ENCODE results near the gene FEZF2. TPM values are rescaled to one million over a fixed set of nuclear protein-coding genes. Genes with fewer than 3 reads are reported as not detected.

The FEZF2 gene
- polyA plus RNA-seq, 1 experiment = not detected

DNA sequence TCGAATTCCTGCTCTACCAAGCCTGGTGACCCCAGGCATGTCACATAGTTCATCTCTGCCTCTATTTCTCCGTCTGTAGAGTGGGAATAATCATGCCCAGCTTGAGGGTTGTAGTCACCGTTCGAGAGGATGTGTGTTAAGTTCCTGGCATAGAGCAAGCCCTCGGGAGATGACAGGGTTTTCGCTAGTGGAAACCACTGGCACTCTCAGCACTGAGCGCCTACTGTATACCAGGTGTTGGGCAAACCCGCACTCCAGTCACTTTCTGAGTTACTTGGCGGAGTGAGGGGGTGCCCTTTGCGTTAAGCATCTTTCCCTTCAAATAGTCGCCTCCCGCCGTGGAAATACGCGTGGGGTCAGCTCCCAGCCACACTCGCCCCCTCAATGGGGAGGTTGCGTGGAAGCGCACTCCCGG, 5.1 kb downstream of the FEZF2 start:
- peaks cover 3% of the 10 kb centered on the region; the same call in 1 of the 2 replicates for H3K9me3 ChIP-seq (ENCODE audit: control insufficient read depth, insufficient read depth, low read length)
- H3K4me3 ChIP-seq (ENCODE audit: low read depth, low read length) = no peak overlapping the region
- H3K27ac ChIP-seq (ENCODE audit: low read depth, low read length) = no peak overlapping the region
- no peak for TF ChIP-seq CTCF (IDR thresholded peaks at IDR 0.05; ENCODE audit: low read depth, low read length)
- ChIA-PET POLR2A (no interaction called here), CTCF (no interaction called here)
- H3K27me3 ChIP-seq (ENCODE audit: control insufficient read depth, insufficient read depth, low read length) = peaks cover 77% of the 10 kb centered on the region
- no peak for DNase-seq (ENCODE audit: low read depth, low spot score)

DNA sequence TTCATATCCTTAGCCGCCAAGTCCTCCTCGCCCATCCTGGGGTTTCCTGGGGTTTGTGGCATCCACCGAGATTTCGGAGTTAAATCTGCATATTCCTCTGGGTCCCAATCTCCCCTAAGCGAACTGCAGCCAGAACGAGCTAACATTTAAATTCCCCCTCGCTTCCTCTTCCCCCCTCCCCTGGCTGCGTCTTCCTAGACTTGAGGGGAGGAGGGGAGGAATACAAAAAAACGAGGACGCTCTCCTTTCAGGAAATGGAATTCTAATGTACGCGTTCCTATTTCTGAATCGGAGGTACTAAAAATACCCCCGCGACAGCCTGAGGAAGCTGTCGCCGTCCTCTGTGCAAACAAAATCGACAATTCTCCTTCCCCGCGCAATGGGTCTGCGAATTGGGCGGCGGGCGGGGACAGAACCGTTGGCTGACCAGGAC, 5.6 kb downstream of the FEZF2 start:
- ChIA-PET POLR2A (no interaction called here), CTCF (no interaction called here)
- TF ChIP-seq CTCF (IDR thresholded peaks at IDR 0.05; ENCODE audit: low read depth, low read length) = no peak
- peaks cover 3% of the 10 kb centered on the region; the same call in 1 of the 2 replicates for H3K9me3 ChIP-seq (ENCODE audit: control insufficient read depth, insufficient read depth, low read length)
- no peak overlapping the region for H3K27ac ChIP-seq (ENCODE audit: low read depth, low read length)
- DNase-seq (ENCODE audit: low read depth, low spot score) = no peak
- H3K4me3 ChIP-seq (ENCODE audit: low read depth, low read length) = no peak overlapping the region
- peaks cover 72% of the 10 kb centered on the region for H3K27me3 ChIP-seq (ENCODE audit: control insufficient read depth, insufficient read depth, low read length)

DNA sequence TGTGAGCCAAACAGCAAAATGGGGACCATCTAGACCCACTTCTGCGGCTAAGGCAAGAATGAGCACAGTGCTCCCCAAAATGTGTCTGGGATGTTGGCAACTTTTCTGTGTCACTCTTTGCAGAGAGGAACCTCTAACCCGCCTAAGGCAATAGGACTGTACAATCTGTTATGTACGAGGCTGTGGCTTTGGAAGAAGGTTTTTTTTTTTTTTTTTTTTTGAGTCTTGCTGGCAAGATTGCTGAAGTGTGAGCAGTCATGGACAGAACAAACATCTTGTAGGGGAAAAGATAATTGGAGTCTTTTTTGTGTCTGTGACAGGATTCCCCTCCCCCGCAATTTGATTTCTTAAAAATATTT, 7.2 kb downstream of the FEZF2 start:
- DNase-seq (ENCODE audit: low read depth, low spot score) = no peak
- CTCF ChIA-PET = no interaction called here
- POLR2A ChIA-PET = no interaction called here
- Histone ChIP-seq H3K27ac (ENCODE audit: low read depth, low read length) (no peak overlapping the region), H3K9me3 (ENCODE audit: control insufficient read depth, insufficient read depth, low read length) (no peaks in the 10 kb centered on the region; the same call in 1 of the 2 replicates), H3K27me3 (ENCODE audit: control insufficient read depth, insufficient read depth, low read length) (peaks cover 56% of the 10 kb centered on the region), H3K4me3 (ENCODE audit: low read depth, low read length) (no peak overlapping the region)
- no peak for TF ChIP-seq CTCF (IDR thresholded peaks at IDR 0.05; ENCODE audit: low read depth, low read length)

DNA sequence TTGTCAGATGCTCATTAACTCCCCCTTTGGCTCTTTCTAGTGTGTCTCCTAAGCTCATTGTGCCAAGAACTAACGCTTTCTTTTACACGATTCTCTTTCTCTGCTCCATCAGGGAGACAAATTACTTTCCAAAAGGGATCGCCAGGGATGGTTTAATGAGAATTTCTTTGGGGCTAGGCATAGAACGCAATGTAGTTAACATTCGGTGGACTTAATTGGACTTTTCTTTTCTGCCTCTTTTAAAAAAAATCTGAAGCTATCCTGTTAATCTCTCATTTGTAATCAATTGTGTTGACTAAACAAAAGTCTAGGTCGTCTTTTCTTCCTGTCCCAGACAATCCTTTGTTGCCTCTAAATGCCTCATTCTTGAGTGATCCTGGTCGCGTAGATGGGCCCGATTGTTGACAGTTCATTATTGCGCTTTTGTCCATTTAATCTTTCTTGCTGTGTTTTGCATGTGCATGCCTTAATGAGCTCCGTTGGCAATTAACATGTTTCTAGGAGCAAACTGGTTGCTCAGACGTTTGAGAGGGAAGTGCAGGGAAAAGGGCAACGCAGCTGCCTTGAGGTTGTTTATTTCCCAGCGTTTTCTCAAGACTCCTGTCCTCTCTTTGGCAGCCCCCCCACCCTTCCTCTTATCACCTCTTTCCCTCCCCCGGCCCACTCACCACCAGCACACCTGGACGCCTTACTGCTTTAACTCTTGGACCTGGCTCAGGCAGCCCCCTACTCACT, 7.8 kb downstream of the FEZF2 start:
- peaks cover 51% of the 10 kb centered on the region for H3K27me3 ChIP-seq (ENCODE audit: control insufficient read depth, insufficient read depth, low read length)
- H3K27ac ChIP-seq (ENCODE audit: low read depth, low read length) = no peak overlapping the region
- no peak overlapping the region for H3K4me3 ChIP-seq (ENCODE audit: low read depth, low read length)
- no peak for TF ChIP-seq CTCF (IDR thresholded peaks at IDR 0.05; ENCODE audit: low read depth, low read length)
- POLR2A ChIA-PET = no interaction called here
- CTCF ChIA-PET = no interaction called here
- DNase-seq (ENCODE audit: low read depth, low spot score) = no peak
- no peaks in the 10 kb centered on the region; the same call in 1 of the 2 replicates for H3K9me3 ChIP-seq (ENCODE audit: control insufficient read depth, insufficient read depth, low read length)

DNA sequence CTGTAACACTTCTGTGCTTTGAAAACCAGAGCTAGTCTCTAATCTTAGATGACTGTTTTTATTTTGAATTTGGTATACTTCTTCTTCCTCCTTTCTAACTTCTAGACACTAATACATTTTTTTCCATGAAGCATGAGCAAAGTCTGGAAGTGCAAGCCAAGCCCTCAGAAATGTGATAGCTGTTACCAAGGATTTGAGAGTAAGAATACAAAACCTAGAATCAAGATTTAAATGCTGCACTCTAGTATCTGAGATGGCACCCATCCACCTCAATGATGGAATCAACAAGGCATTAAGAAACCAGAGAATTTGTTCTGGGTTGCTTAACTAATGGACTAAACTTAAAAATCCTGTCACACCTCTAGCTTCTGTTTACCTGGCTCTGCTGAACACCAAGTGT, 9.2 kb downstream of the FEZF2 start:
- ChIA-PET POLR2A (no interaction called here), CTCF (interaction anchor here (0.5 kb wide), 1 partner anchor 37 kb away, joined by 3 read pairs; no protein-coding TSS in a partner anchor)
- Histone ChIP-seq H3K27ac (ENCODE audit: low read depth, low read length) (no peak overlapping the region), H3K4me3 (ENCODE audit: low read depth, low read length) (no peak overlapping the region), H3K9me3 (ENCODE audit: control insufficient read depth, insufficient read depth, low read length) (no peaks in the 10 kb centered on the region; the same call in 1 of the 2 replicates), H3K27me3 (ENCODE audit: control insufficient read depth, insufficient read depth, low read length) (peaks cover 38% of the 10 kb centered on the region)
- TF ChIP-seq CTCF (IDR thresholded peaks at IDR 0.05; ENCODE audit: low read depth, low read length) = no peak
- DNase-seq (ENCODE audit: low read depth, low spot score) = no peak
